GM19025 (cell line): ENCODE measurements around the gene AP1S3.
A peak's percentile ranks its signal among the peaks of the same experiment; 100 is the strongest.
"Not testable (repeated sequence)": the region's sequence is repeated elsewhere in the genome, so short reads cannot be mapped to it uniquely, and the experiment has no call there.

Source experiments
- ATAC-seq: cut with Tn5 transposase; IDR thresholded peaks from one replicate; pipeline ENCODE4 v1.9.1; 2021; ENCODE audit warnings: mild to moderate bottlenecking, low read depth, moderate library complexity; ENCODE audit not compliant: unreplicated experiment

Gene AP1S3

GRCh38 chr2:223811757-223812156 is 25.6 kb downstream of the AP1S3 start:
- no peak for ATAC-seq

- ATAC-seq, result no peak
Observed at GRCh38 chr2:223805008-223805407, 32.4 kb downstream of the AP1S3 start.

GRCh38 chr2:223801736-223802135 is 35.6 kb downstream of the AP1S3 start:
- no peak for ATAC-seq

GRCh38 chr2:223800908-223801307 is 36.5 kb downstream of the AP1S3 start:
- ATAC-seq, result no peak

GRCh38 chr2:223797811-223798721 is 39.3 kb downstream of the AP1S3 start:
- ATAC-seq, result peak; percentile 99

- ATAC-seq, result no peak
Observed at GRCh38 chr2:223797037-223797436, 40.3 kb downstream of the AP1S3 start.

- ATAC-seq, result no peak
Observed at GRCh38 chr2:223789423-223789822, 48.0 kb downstream of the AP1S3 start.

GRCh38 chr2:223788826-223789225 is 48.6 kb downstream of the AP1S3 start:
- no peak for ATAC-seq

GRCh38 chr2:223788106-223788505 is 49.3 kb downstream of the AP1S3 start:
- not testable (repeated sequence) for ATAC-seq

- ATAC-seq, result peak; percentile 24
Observed at GRCh38 chr2:223787358-223787757, 50.0 kb downstream of the AP1S3 start.

- peak; percentile 44 for ATAC-seq
Observed at GRCh38 chr2:223786943-223787342, 50.4 kb downstream of the AP1S3 start.

- no peak for ATAC-seq
Observed at GRCh38 chr2:223786236-223786635, 51.1 kb downstream of the AP1S3 start.

GRCh38 chr2:223784221-223784772 is 53.1 kb downstream of the AP1S3 start:
- ATAC-seq, result no peak

GRCh38 chr2:223782629-223783028 is 54.8 kb downstream of the AP1S3 start:
- ATAC-seq, result no peak

GRCh38 chr2:223781560-223781959 is 55.8 kb downstream of the AP1S3 start:
- no peak for ATAC-seq

GRCh38 chr2:223779877-223780276 is 57.5 kb downstream of the AP1S3 start:
- no peak for ATAC-seq

- ATAC-seq, result no peak
Observed at GRCh38 chr2:223774193-223774592, 63.2 kb downstream of the AP1S3 start.

- no peak for ATAC-seq
Observed at GRCh38 chr2:223772363-223772762, 65.0 kb downstream of the AP1S3 start.

GRCh38 chr2:223771475-223771874 is 65.9 kb downstream of the AP1S3 start:
- no peak for ATAC-seq

GRCh38 chr2:223768179-223768578 is 69.2 kb downstream of the AP1S3 start:
- ATAC-seq, result no peak

GRCh38 chr2:223767341-223767740 is 70.0 kb downstream of the AP1S3 start:
- ATAC-seq, result no peak

GRCh38 chr2:223765221-223765785 is 72.1 kb downstream of the AP1S3 start:
- no peak for ATAC-seq
